Gastroesophageal sphincter (tissue), 3 donors: ENCODE results near the gene PSMG2.

Experiments used
- CTCF ChIP-seq, 4 experiments: fragments of 200-600 bp in 2 of 4; fragments of 450-650 bp in 2 of 4; sonication (generic) in 1 of 4; IDR thresholded peaks; one replicate each; pipeline ENCODE4 v1.5.1; 2017 to 2019; ENCODE audit warnings: antibody characterized with exemption in 4 of 4, mild to moderate bottlenecking in 2 of 4, moderate library complexity in 2 of 4
- POLR2A ChIP-seq, 2 donors: fragments of 450-650 bp; IDR thresholded peaks; one replicate each; pipeline ENCODE4 v1.6.1; 2017; ENCODE audit warnings: antibody characterized with exemption in 2 of 2, mild to moderate bottlenecking in 2 of 2, moderate library complexity in 1 of 2

DNA sequence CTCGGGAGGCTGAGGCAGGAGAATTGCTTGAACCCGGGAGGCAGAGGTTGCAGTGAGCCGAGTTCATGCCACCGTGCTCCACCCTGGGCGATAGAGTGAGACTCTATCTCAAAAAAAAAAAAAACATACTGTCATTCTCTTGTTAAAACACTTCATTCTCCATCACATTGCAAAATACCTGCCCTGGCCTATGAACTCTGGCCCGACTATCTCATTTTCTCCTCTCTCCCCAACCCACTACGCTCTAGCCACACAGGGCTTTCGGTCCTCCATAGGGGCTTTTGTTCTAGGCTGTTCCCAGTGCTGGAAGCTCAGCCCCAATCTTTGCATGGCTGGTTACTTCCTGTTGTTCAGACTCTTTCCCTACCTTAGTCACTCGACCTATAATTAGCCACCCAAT lies 10.6 kb upstream of the PSMG2 start:
- TF ChIP-seq POLR2A (IDR thresholded peaks at IDR 0.05): no peak
- no peak for TF ChIP-seq CTCF (IDR thresholded peaks at IDR 0.05)
